Femur (tissue), 1 donor: ENCODE results near the gene DNAJC5.
A peak's percentile ranks its signal among the peaks of the same experiment; 100 is the strongest.
"Not testable (repeated sequence)": the region's sequence is repeated elsewhere in the genome, so short reads cannot be mapped to it uniquely, and the experiment has no call there.

Source experiments
- DNase-seq: peaks from one replicate; pipeline ENCODE4 v3.0.0-alpha.2; 2017

DNAJC5 gene

DNA sequence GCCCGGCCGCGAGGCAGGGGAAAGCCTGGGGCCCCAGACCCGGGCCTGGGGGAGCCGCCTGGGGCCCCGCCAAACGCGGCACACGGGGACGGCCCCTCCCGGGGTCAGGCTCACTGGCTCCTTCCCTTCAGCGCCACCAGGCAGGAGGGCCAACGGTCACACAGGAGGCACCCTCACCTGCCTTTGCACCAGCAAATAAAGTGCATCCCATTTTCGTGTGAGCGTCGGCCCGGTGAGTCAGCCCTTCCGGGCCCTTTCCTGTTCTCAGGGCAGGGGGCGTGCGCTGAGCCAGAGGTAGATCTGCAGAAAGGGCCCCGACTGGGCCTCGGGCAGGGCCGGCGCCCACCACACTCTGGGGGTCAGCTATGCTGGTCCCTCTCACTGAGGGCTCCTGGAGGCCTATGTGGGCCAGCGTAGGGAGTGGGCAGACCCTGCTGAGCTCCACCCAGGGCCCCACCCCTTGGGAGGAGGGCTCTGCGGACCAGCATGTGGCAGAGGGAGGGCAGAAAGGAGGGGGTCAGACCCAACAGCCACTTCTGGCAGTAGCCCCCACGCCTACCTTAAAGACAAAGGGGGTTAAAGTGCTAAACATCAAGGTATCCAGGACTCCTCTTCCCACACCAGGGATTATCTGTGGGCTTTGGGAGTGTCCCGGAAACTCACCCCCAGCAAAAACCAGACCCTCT is 62.2 kb downstream of the DNAJC5 start:
- peak; percentile 78 for DNase-seq

DNA sequence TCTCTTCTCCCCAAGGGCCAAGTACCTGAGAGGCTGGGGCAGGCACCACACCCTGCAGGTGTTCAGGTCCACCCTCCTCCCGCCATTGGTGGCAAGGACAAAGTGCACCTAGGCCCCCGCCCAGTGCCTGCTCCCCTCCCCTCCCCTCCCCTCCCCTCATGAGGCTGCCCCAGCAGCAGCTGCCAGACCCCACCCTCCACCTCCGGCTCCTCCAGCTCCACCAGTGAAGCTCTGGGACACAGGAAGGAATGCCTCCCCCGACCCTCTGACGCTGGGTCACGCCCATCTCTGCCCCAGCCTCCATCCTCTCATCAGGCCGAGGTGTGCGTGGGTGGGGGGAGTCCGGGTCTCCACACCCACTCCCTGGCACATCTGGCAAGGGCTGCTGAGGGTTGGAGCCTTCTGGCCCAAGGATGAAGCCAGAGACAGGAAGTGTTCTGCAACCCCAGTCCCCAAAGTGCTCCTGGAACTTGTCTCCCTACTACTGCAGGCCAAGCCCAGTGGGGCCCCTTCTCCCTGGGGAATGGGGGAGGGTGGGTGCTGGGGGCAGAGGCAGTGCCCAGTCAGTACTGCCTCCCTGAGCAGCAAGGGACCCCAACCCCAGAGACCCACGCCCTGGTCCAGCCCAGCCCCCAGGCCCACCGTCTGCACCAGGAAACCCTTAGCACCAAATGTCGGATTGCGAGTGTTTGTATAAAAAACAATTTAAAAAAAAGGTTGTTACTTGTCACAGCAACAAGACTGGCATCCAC is 62.9 kb downstream of the DNAJC5 start:
- DNase-seq = peak; percentile 61

DNA sequence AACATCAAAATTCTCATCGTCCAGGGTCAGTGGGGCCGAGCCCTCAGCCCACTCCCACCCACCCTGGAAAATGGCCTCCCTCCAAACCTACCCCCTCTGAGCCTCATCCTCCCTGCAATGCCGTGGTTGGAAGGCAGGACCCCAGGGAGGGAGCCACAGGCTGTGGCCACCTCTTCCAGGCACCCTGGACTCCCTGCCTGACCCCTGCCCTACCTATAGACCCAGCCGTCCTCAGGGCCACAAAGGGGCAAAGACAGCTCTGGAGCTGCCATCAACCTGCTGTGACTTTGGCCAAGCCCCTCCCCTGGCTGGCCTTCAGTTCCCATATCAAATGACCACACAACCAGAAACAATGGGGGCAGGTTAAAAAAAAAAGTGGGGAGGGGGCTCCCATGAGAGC is 63.5 kb downstream of the DNAJC5 start:
- DNase-seq = no peak

DNA sequence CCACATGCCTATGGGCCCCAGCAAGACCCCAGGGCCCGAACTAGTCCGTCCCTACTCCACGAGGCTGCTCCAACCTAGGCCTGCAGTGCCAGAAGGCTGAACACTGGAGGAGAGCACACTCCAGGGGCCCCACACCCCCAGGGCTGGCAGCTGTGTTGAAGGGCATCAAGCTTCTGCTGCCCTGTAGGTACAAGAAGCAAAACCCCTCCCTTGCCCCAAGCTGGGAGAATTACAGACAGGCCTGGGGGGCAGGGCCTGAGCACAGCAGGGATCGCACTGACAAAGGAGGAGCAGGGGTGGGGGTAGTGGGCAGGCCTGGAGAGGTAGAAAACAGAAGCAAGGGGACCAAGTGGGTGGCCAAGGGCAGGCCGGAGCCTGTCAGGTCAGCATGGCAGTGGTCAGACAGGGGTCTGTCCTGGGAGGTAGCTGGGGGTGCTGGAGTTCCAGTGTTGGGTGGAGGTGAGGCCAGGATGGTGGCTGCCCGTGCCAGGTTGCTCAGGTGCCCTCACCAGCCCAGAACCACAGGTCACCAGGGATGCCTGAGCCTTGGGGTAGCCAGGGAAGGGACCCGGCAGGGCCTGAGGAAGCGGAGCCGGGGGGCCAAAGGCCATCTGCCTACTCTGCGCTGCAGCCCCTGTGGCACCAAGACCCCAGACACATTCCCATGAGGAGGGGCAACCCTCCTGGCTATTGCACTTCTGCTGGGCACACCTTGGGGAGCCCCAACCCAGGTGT is 64.2 kb downstream of the DNAJC5 start:
- no peak for DNase-seq

DNA sequence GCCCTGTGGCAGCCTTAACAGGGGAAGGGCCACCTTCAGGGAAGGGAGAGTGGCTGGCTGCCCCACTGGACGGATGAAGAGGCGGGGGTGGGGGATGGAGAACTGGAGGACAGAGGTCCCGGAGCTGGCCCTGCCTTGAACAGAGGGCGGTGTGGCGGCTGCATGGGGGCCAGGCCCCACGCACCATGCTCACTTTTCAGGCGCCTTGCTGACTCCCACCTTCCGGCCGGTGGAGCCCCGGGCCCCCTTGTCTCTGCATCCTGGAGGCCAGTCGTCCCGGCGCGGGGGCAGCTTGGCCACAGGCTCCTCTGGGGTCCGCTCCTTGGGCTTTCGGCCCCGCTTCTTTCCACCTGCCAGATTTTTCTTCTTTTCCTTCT is 64.8 kb downstream of the DNAJC5 start:
- no peak for DNase-seq

DNA sequence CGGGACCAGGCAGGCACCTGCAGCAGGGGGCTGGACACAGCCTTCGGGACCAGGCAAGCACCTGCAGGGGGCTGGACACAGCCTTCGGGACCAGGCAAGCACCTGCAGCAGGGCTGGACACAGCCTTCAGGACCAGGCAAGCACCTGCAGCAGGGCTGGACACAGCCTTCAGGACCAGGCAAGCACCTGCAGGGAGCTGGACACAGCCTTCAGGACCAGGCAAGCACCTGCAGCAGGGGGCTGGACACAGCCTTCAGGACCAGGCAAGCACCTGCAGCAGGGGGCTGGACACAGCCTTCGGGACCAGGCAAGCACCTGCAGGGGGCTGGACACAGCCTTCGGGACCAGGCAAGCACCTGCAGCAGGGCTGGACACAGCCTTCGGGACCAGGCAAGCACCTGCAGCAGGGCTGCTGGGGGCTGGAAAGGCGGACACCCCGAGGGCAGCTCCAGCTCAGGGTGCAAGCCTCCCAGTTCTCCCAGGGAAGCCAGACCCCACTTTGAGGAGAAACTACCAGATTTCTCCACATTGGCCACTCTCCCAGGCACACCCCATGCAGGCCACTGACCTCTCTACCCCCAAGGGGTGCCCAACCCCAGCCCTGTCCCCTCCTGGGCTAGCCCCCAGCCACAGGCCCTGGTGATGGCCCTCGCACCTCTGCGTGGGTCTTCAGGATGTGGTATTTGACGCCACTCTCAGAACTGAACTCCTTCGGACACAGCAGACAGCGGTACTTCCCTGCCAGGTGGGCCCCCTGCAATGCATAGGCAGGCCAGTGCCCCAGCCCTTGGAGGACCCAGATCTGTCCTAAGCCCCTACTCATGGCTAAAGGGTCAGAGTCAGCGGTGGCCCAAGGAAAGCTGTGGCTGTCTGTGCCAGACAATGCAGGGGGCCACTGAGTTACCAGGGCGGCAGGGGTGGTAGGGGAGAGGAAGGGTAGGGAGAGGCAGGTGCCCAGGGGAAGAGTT is 66.0 kb downstream of the DNAJC5 start:
- not testable (repeated sequence) for DNase-seq

DNA sequence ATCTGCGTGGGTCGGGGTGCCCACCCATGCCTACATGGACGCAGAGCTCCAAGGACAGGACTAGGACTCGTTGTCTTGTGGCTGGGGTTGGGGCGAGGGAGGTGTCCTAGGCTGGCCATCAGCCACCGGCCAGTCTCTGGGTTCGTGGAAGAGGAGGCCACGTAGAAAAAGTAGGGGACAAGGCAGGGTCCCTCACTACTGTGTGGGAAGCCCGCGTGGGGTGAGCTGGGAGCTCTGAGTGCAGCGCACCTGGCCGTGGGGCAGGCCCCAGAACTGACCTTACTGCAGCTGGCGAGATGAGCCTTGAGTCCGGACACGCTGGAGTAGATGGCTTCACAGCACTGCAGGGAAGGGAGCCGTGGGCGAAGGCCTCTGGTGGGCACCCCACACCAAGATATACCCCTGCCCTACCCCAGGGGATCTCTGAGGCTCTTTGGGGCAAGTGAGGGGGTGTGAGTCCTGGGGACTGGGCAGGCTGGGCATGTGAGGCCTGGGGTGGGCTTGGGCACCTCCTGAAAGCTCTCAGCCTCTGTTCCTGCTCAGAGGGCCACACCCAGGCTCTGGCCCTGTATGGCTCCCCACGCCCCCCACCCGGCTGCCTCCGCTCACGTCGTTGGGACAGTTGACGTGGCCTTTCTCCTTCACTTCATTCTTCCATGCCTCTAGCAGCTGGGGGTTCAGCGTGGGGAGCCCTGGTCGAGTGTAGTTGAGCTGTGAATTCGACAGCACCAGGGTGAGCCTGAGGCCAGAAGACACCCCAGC is 66.9 kb downstream of the DNAJC5 start:
- no peak for DNase-seq

DNA sequence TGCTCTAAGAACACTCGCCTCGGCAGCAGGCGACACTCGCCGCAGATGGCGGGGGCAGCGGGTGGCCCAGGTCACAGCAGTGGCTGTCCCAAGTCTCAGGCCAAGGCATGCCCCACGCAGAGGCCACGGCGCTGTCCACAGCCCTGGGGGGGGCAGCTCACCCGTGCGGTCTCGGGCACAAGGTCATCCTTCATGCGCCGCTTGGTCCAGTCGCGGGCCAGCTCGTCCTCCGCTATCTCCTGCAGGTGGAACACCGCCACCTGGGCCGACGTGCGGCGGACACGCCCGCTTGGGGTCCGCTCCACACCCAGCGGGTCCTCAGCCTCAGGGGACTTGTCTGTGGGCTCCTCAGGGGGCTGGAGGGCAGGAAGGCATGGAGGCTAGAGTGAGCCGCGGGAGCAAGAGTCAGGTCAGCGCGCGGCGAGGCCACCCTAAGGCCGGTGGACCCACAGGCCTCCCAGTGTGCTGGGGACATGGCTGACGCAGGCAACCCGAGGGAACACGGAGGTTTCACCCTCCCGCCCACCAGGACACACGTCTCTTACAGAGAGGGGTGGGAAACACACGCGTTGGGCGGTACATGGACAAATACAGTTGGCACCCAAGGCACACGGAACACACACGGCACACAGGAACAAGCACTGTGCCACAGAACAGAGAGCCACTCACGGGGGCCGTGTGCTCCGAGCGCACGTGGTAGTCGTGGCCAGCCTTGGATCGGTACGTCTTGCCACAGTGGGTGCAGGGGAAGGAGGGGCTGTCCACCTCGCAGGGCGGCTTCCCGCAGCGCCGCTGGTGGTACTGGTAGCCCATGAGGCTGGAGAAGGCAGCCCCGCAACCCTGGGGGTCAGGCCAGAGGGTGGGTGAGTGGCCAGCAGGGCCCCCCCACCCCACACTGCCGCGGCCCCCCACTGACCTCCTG is 67.8 kb downstream of the DNAJC5 start:
- DNase-seq = no peak

DNA sequence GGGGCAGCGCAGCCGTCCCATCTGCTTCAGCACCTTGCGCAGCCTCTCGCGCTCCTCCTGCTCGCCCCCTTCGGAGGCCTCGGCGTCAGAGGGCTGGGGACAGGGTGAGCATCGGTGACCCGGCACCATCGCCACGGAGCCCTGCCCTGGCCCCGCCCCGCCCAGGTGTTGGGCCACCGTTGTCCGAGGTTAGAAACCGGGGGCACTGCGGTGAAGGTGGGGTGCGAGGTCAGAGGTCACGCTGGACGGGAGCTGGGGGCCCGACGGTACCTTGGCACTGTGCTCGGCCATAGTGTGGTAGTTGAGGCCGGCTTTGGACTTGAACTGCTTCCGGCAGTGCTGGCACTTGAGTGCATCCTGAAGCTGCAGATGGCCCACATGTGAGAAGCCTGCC is 68.4 kb downstream of the DNAJC5 start:
- DNase-seq = no peak

DNA sequence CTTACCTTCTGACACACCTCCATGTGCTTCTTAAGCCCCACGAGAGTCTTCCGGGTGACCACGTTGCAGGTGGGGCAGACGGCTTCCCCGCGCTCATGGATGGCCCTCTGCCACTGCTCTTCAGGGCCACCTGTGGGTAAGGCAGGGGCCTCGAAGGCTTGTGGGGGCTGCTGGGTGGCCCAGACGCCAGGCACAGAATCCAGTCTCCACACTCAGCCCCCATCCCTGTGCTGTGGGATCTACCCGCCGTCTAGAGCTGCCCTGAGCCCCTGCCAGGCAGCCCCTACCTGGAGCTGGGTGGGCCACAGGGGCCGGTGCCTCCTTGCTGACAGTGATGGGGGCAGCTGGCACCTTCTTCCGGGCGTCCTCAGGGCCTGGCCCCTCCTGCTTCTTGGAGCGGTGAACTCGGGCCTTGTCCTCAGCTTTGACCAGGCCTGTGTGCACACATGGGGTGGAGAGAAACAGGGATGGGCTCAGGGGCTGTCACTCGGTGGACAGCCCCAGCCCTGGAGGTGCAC is 68.9 kb downstream of the DNAJC5 start:
- no peak for DNase-seq

DNA sequence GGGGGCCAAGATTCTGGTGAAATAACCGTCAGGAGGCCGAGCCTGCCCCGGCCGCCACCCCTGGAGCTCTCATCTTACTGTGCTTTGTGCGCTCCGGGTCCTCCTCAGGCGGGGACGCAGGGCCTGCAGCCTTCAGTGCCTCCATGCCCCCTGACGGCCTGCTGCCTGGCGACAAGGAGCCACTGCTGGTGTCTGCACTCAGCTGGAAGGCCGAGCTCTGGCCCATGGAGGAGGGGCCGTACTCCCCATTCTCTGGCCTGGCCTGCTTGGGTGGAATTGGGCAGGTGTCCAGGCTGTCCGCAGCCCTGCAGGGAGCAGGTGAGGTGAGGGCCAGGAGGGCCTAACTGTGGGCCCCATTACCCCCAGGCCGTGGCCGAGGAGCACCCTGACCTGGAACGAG is 69.5 kb downstream of the DNAJC5 start:
- DNase-seq = peak; percentile 15

DNA sequence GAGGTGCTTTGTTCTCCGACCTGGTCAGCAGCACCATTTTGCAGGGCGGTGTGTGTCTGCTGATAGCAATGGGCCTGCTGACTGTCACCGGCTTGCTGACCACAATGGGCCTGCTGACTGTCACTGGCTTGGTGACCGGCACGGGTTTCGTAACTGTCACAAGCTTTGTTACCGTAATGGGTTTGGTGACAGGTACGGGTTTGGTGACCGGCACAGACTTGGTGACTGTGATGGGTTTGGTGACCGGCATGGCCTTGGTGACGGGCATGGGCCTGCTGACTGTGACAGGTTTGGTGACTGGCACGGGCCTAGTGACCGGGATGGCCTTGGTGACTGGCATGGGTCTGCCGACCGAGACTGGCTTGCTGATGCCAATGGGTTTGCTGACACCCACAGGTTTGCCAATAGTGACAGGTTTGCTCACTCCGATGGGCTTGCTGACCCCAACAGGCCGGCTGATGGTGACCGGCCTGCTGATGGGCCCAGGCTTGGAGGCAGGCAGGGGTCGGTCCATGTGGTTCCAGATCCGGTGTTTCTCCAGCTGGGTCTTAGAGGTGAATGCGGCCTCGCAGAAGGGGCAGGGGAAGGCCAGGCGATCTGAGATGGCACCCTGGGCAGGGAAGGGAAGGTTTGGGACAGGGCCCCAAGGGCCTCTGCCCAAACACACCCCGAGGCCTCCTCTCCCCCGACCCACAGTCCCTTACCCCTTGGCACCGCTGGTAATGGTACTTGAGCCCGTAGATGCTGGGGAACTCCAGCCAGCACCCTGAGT is 71.4 kb downstream of the DNAJC5 start:
- DNase-seq = peak; percentile 16

DNA sequence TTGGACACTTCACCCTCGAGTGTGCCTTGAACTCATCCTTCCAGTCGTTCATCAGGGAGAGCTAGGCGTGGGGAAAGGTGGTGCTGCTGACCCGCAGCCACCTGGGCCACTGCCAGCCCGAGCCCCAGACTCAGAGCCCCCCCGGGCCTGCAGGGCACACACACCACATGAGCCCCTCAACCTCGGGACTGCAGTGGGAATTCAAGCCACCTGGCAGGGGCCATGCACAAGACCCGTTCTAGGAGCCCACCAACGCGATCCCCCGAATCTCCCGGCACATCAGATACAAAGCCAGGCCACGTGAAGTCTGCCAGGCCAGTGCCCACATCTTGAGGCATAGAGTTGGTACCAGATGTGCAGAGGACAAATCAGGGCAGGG is 72.0 kb downstream of the DNAJC5 start:
- DNase-seq = peak; percentile 19

DNA sequence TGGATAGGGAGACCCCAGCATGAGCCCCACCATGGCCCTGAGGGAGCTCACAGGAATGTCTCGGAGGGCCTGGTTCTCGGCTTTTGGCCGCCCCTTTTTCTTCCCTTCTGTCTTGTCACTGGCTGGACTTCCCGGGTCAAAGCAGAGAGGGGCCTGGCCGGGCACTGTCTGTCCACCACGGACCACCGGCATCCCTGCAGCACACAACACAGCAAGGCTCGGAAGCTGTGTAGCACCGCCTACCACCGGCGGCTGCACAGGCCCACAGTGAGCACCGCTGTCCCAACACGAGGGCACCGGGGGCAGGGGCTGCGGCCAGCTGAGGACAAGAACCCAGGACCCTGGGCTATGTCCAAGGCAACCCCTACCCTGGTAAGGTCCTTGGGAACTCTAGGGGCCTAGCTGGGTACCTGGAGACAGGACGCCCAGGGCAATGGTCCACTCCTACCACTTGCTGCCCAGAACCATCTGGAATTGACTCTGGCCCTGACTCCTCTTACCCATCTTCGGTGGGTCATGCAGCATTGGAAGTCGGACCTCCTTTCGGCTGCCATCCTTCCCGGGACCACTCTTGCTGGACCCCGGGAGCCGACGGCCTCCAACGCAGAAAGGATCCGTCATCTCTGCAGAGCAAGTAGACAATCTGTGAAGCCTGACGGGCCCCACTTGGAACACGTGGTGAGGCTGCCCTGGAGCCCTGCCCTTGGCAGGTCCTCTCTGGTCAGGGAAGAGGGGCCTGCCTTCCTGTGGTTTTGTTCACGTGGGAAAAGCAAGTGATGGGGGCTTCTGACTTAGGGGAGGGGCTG is 72.6 kb downstream of the DNAJC5 start:
- peak; percentile 21 for DNase-seq

DNA sequence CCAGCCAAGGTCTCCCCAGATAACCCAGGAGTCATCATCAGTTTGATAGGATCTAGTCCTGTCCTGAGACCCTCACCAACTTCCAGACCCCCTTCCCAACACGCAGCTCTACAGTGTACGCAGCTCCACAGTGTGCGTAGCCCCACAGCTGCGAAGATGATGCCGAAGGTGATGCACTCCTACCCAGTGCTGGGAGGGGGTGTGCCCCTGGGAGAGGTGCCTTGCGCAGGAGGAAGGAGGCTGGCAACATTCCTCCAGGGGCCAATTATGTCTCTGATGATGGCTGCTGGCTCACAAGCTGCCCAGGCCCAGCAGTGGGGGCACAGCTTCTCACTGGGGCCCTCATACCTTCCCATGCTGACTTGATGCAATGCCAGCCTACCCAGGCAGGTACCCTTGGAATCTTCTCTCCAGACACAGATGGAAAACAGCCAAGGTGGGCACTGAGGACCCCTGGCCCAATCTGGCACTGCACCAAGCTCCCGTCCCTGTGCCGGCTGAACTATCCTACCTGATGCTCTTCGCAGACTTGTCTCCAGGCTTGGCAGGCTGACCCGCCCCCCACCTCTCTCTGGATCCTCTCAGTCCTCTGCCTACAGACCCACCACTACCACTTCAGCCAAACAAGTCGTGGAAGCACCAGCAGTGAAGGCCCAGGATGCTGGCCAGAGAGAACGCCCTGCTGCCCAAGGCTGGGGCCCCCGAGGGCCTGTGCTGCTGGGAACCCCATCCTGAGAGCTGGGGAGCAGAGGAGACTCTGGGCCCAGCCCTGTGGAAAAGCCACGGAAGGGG is 73.4 kb downstream of the DNAJC5 start:
- DNase-seq = peak; percentile 36

DNA sequence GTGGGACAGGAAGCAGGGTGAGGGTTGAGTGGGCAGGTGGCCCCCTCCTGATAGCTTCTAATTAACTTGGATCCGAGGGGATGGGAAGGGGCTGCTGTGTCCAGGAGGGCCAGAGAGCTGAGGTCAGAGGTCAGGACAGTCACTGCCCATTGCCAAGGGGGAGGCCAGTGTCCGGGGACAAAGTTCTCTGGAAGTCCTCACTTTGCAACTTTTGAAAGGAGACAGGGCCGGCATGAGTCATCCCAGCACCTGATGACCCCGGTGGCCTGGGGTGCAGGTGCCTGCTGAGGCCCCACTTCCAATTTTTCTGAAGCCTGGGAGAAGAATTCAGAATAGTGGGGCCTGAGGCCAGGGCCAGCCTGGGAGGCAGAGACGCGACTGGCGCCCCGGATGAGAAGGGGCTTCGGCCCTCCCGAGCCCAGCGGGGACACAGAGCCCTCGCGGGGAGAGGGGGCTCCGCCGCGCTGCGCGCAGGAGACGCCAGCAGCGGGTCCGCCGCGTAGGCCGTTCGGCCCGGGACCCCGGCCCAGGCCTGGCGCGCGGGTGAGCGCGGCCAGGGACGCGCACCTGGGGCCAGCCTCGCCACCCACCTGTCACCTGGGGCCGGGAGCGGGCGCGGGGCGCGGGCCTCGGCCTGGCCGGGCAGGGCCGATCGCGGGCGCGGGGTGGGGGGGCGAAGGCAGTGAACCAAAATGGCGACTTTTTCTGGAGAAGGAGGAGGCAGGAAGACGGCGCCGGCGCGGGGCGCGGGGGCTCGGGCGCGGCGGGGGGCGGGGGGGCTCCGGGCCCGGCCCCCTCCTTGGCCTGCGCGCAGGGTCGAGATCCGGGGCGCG is 74.2 kb downstream of the DNAJC5 start:
- peak; percentile 55 for DNase-seq
